CD4-positive, alpha-beta T cell (primary cell): ENCODE data around the gene TBC1D28. TPM values are rescaled to one million over a fixed set of nuclear protein-coding genes. Genes with fewer than 3 reads are reported as not detected.

Source experiments
- total RNA-seq, 174 experiments: library from RNA in 2 of 174; stranded (reverse) in 2 of 174; gene quantifications; one replicate each; pipeline ENCODE4 v1.2.3 and lab custom pipeline; 2021 to 2026

The TBC1D28 gene
- total RNA-seq, 2 experiments from 2014 or later, result not detected

Other genes starting within 250 kb of the TBC1D28 start
- not detected for gene LGALS9C, start 167.6 kb downstream of the TBC1D28 start, total RNA-seq
- 1 to 10 TPM; 3.2 to 3.6 TPM for gene FOXO3B, start 37.9 kb upstream of the TBC1D28 start, total RNA-seq
- gene FBXW10, start 99.7 kb upstream of the TBC1D28 start, total RNA-seq, result not detected
- gene TVP23B, start 136.8 kb upstream of the TBC1D28 start, total RNA-seq, result 10 to 100 TPM; 13.9 to 18.9 TPM
- 10 to 100 TPM; 24.9 to 25.5 TPM for gene PRPSAP2, start 213.7 kb upstream of the TBC1D28 start, total RNA-seq